K562 (cell line): ENCODE results near the gene KDM4C. TPM values are rescaled to one million over a fixed set of nuclear protein-coding genes. Genes with fewer than 3 reads are reported as not detected.

Experiments
- ATAC-seq: fragments of 200-7000 bp; cut with Tn5 transposase; 3 replicates; pipeline ENCODE4 v1.9.1; 2020; ENCODE audit warnings: moderate library complexity
- BruUV-seq: library from RNA; stranded (reverse); fragments of 400-500 nt; replicated peaks from 2 replicates; lab custom pipeline; 2021; lab: Mats Ljungman, UMichigan
- CTCF ChIA-PET: fragments of 300-600 bp; formaldehyde crosslinking; extraction: SDS; loops from one replicate; lab custom pipeline; 2021; ENCODE audit warnings: low intra/inter-chr PET ratio; lab: Yijun Ruan, JAX
- POLR2A ChIA-PET: fragments of 300-600, 350-650 bp; sonication (Branson Sonifier 250); formaldehyde crosslinking; extraction: SDS; loops from one replicate; lab custom pipeline; 2021; ENCODE audit warnings: antibody characterized with exemption, inconsistent platforms; lab: Yijun Ruan, JAX
- DNase-seq, 4 experiments: peaks; one replicate each; pipeline versions ENCODE4 v3.0.0 to v3.0.0-alpha.2; 2011 to 2018; ENCODE audit warnings: low spot score in 3 of 4, mixed read lengths in 3 of 4; ENCODE audit errors: extremely low read depth in 1 of 4
- FAIRE-seq: peaks from 2 replicates; lab custom pipeline; 2011; peaks lifted over from hg19 to GRCh38; lab: Jason Lieb, UNC
- H2AFZ ChIP-seq: 2 replicates; pipeline ENCODE4 v1.6.0; 2011; ENCODE audit warnings: low read depth, low read length, control low read depth, inconsistent platforms
- H3K27ac ChIP-seq: fragments of 200-600 bp; 3 replicates; pipeline ENCODE4 v1.8.0; 2011; ENCODE audit warnings: low read depth, mild to moderate bottlenecking, control low read depth, inconsistent platforms, low read length, moderate library complexity, mixed read lengths; ENCODE audit errors: extremely low read depth
- H3K27me3 ChIP-seq, 2 experiments: fragments of 300-600 bp in 1 of 2; 2 replicates in 1 of 2; 3 replicates in 1 of 2; pipeline versions ENCODE4 v1.6.0 to v1.8.0; 2011; ENCODE audit warnings: inconsistent platforms in 2 of 2, low read length in 2 of 2, mild to moderate bottlenecking in 1 of 2, mixed read lengths in 1 of 2, moderate library complexity in 1 of 2; ENCODE audit not compliant: control insufficient read depth in 2 of 2, insufficient read depth in 2 of 2
- H3K36me3 ChIP-seq: fragments of 300-600 bp; 3 replicates; pipeline ENCODE4 v1.8.0; 2011; ENCODE audit warnings: mild to moderate bottlenecking, low read length, inconsistent platforms; ENCODE audit not compliant: control insufficient read depth, insufficient read depth
- H3K4me1 ChIP-seq, 2 experiments: fragments of 200-600 bp in 1 of 2; replicated peaks in 1 of 2; 2 replicates in 1 of 2; 3 replicates in 1 of 2; pipeline versions ENCODE4 v1.5.1 to v1.8.0; 2011; ENCODE audit warnings: inconsistent platforms in 2 of 2, low read length in 2 of 2, mild to moderate bottlenecking in 1 of 2, mixed read lengths in 1 of 2, moderate library complexity in 1 of 2; ENCODE audit not compliant: control insufficient read depth in 2 of 2, insufficient read depth in 2 of 2
- H3K4me2 ChIP-seq: 2 replicates; pipeline ENCODE4 v1.6.1; 2011; ENCODE audit warnings: low read length, control low read depth, inconsistent platforms, mixed read lengths; ENCODE audit not compliant: insufficient read depth
- H3K4me3 ChIP-seq: fragments of 200-600 bp; sonication (generic), shearing (Covaris generic); 2 replicates; pipeline ENCODE4 v1.5.1; 2016; ENCODE audit warnings: control low read depth, inconsistent platforms
- H3K79me2 ChIP-seq: fragments of 200-600 bp; 3 replicates; pipeline ENCODE4 v1.8.0; 2011; ENCODE audit warnings: low read length, inconsistent platforms; ENCODE audit not compliant: control insufficient read depth, insufficient read depth
- H3K9ac ChIP-seq, 2 experiments: 2 replicates each; pipeline versions ENCODE4 v1.6.0 to v1.6.1; 2011; ENCODE audit warnings: low read depth in 2 of 2, low read length in 2 of 2, control low read depth in 1 of 2, inconsistent platforms in 1 of 2, mild to moderate bottlenecking in 1 of 2, mixed read lengths in 1 of 2; ENCODE audit not compliant: insufficient read depth in 1 of 2
- H3K9me1 ChIP-seq: one replicate; pipeline ENCODE4 v1.6.0; 2011; ENCODE audit warnings: inconsistent platforms, mild to moderate bottlenecking, low read length, moderate library complexity; ENCODE audit not compliant: control insufficient read depth, insufficient read depth
- H3K9me3 ChIP-seq: replicated peaks from 2 replicates; pipeline ENCODE4 v1.5.1; 2011; ENCODE audit warnings: low read depth, low read length, inconsistent platforms; ENCODE audit not compliant: control insufficient read depth, insufficient read depth
- H4K20me1 ChIP-seq: replicated peaks from 2 replicates; pipeline ENCODE4 v1.6.1; 2011; ENCODE audit warnings: low read length, inconsistent platforms, mixed read lengths; ENCODE audit not compliant: control insufficient read depth, insufficient read depth
- ETV1 ChIP-seq: fragments of 450-650 bp; conservative IDR thresholded peaks from 2 replicates; pipeline ENCODE4 v1.6.1; 2016; ENCODE audit warnings: missing genetic modification characterization, control low read depth, low read depth, missing compliant biosample characterization
- NEUROD1 ChIP-seq: fragments of 150-350 bp; IDR thresholded peaks from 2 replicates; pipeline ENCODE4 v1.6.1; 2014; ENCODE audit warnings: borderline replicate concordance, low read length, low read depth; ENCODE audit not compliant: partially characterized antibody
- RBM17 ChIP-seq: fragments of 200-400 bp; formaldehyde crosslinking; IDR thresholded peaks from 2 replicates; pipeline ENCODE4 v1.6.1; 2017; ENCODE audit warnings: low read depth, mild to moderate bottlenecking, low read length, borderline replicate concordance
- SMAD1 ChIP-seq: fragments of 150-350 bp; IDR thresholded peaks from 2 replicates; pipeline ENCODE4 v1.6.1; 2014; ENCODE audit warnings: low read length, low read depth; ENCODE audit not compliant: partially characterized antibody
- ZNF668 ChIP-seq: fragments of 250-450 bp; sonication (Bioruptor Pico); IDR thresholded peaks from 2 replicates; pipeline ENCODE4 v1.8.0; 2022; ENCODE audit warnings: mild to moderate bottlenecking, inconsistent platforms
- ZZZ3 ChIP-seq: fragments of 450-650 bp; IDR thresholded peaks from 2 replicates; pipeline ENCODE4 v1.6.1; 2016; ENCODE audit warnings: antibody characterized with exemption, mild to moderate bottlenecking, moderate library complexity
- WGBS: fragments of 100-300 bp; shearing (Covaris generic); methylation state at CpG from one replicate; pipeline ENCODE4 v1.1.6; 2016; ENCODE audit warnings: low coverage, mixed read lengths; ENCODE audit not compliant: insufficient coverage; ENCODE audit errors: missing lambda C conversion rate; 5-methylcytosine and 5-hydroxymethylcytosine counted together
- in situ Hi-C: fragments of 300-500 bp; cut with MboI; formaldehyde crosslinking; loops from 4 replicates; pipeline ENCODE4 v1.15.0; 2018; ENCODE audit warnings: inconsistent platforms, mixed read lengths
- intact Hi-C: fragments of 100-400 bp; cut with micrococcal nuclease; formaldehyde crosslinking; loops from 2 replicates; pipeline ENCODE4 v1.14.2; 2022
- polyA plus RNA-seq, 8 experiments: library from polyadenylated mRNA; depleted of rRNA in 4 of 8; stranded (reverse) in 5 of 8; unstranded in 3 of 8; fragments of >200 nt; fragmentation: Nextera tagmentation in 2 of 8; fragmentation: Illumina TruSeq in 1 of 8; extraction: Ambion mirVana in 2 of 8; extraction: Trizol in 1 of 8; gene quantifications; 2 replicates each; pipeline versions ENCODE4 v1.2.1 to v1.2.3, GENCODE V29; 2011 to 2014; ENCODE audit warnings: inconsistent platforms in 1 of 8, missing spikeins in 1 of 8
- total RNA-seq, 7 experiments: library from RNA; depleted of rRNA in 6 of 7; stranded (reverse); fragments of >200 nt in 6 of 7; fragmentation: Illumina TruSeq in 2 of 7; extraction: Trizol in 2 of 7; gene quantifications; 2 replicates each; pipeline versions ENCODE4 v1.2.1 to v1.2.3, GENCODE V29; 2011 to 2021; ENCODE audit warnings: low replicate concordance in 1 of 7
- TF ChIP-seq, protein P1 (sequence below): fragments of 450-650 bp; IDR thresholded peaks from 2 replicates; pipeline ENCODE4 v1.7.1; 2018; ENCODE audit warnings: mild to moderate bottlenecking, low read depth; ENCODE audit not compliant: partially characterized antibody
- TF ChIP-seq, protein P2 (sequence below), 3 experiments: IDR thresholded peaks in 2 of 3; conservative IDR thresholded peaks in 1 of 3; 2 replicates each; pipeline ENCODE4 v1.5.1; 2011 to 2012; ENCODE audit warnings: low read length in 3 of 3, mild to moderate bottlenecking in 3 of 3, control low read depth in 2 of 3, improper control_type of control experiment in 1 of 3, inconsistent platforms in 1 of 3, low read depth in 1 of 3, mixed read lengths in 1 of 3, moderate library complexity in 1 of 3; ENCODE audit not compliant: insufficient read depth in 2 of 3

The KDM4C gene
- total and polyA plus RNA-seq, 9 of the 15 experiments (the other 6 are each of a cell fraction or from before 2014, with no cell fraction given) = 5.4 to 17.0 (median 12.6) TPM

DNA sequence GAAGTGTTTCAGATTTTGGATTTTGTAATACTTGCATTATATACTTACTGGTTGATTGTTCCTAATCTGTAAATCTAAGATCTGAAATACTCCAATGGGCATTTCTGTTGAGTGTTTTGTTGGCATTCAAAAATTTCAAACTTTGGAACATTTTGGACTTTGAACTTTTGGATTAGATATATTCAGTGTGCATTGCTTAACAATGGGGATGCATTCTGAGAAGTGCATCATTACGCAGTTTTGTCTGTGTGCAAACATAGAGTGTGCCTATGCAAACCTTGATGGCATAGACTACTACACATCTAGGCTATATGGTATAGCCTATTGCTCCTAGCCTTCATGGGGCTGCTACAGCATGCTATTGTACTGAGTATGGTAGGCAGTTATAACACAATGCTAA lies 325.4 kb downstream of the KDM4C start (continued):
- TF ChIP-seq, protein P1, sequence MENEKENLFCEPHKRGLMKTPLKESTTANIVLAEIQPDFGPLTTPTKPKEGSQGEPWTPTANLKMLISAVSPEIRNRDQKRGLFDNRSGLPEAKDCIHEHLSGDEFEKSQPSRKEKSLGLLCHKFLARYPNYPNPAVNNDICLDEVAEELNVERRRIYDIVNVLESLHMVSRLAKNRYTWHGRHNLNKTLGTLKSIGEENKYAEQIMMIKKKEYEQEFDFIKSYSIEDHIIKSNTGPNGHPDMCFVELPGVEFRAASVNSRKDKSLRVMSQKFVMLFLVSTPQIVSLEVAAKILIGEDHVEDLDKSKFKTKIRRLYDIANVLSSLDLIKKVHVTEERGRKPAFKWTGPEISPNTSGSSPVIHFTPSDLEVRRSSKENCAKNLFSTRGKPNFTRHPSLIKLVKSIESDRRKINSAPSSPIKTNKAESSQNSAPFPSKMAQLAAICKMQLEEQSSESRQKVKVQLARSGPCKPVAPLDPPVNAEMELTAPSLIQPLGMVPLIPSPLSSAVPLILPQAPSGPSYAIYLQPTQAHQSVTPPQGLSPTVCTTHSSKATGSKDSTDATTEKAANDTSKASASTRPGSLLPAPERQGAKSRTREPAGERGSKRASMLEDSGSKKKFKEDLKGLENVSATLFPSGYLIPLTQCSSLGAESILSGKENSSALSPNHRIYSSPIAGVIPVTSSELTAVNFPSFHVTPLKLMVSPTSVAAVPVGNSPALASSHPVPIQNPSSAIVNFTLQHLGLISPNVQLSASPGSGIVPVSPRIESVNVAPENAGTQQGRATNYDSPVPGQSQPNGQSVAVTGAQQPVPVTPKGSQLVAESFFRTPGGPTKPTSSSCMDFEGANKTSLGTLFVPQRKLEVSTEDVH = no peak
- TF ChIP-seq ETV1 (tag) (no peak), RBM17 (no peak), ZZZ3 (no peak), ZNF668 (CRISPR knock-in tag) (no peak), NEUROD1 (no peak)

DNA sequence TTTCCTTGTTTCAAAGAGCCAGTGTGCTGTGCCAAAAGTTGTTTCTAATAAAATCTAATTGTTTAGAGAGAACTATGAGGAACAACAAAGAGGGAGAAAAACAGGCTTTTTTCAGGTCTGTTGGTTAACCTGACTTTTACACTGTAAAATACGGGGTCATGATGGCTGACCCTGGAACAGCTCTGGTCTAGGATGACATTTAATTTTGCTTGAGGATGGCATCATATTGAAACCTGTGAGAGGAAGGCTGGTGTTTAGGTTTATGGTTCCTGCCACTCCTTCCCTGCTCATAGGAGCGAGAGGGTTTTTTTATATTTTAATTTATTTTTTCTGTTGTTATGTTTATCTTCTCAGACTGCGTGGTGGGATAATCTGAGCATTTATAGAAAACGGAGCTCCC lies 327.6 kb downstream of the KDM4C start:
- no peak for ATAC-seq
- Histone ChIP-seq H3K27me3 (no peaks in the 10 kb centered on the region), H3K79me2 (no peaks in the 10 kb centered on the region), H2AFZ (no peak overlapping the region), H3K27ac (no peak overlapping the region), H3K36me3 (0 out of 3 replicates have a peak, but pooled peaks cover 3% of the 10 kb centered on the region), H3K4me1 (no peaks in the 10 kb centered on the region; a peak in 1 of 5 replicates), H3K9me1 (no peaks in the 10 kb centered on the region), H3K9ac (no peak overlapping the region), H3K4me2 (no peak overlapping the region), H3K4me3 (no peak overlapping the region), H3K9me3 (no peaks in the 10 kb centered on the region), H4K20me1 (no peaks in the 10 kb centered on the region)
- no peak for FAIRE-seq
- TF ChIP-seq, protein P2, sequence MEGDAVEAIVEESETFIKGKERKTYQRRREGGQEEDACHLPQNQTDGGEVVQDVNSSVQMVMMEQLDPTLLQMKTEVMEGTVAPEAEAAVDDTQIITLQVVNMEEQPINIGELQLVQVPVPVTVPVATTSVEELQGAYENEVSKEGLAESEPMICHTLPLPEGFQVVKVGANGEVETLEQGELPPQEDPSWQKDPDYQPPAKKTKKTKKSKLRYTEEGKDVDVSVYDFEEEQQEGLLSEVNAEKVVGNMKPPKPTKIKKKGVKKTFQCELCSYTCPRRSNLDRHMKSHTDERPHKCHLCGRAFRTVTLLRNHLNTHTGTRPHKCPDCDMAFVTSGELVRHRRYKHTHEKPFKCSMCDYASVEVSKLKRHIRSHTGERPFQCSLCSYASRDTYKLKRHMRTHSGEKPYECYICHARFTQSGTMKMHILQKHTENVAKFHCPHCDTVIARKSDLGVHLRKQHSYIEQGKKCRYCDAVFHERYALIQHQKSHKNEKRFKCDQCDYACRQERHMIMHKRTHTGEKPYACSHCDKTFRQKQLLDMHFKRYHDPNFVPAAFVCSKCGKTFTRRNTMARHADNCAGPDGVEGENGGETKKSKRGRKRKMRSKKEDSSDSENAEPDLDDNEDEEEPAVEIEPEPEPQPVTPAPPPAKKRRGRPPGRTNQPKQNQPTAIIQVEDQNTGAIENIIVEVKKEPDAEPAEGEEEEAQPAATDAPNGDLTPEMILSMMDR (IDR thresholded peaks at IDR 0.05 in 2 of 3, conservative IDR thresholded peaks at IDR 0.05 in 1 of 3; ENCODE audit: insufficient read depth in 2 of 3, low read depth in 1 of 3, low read length in 3 of 3) = no peak
- no peak for TF ChIP-seq SMAD1
- ChIA-PET CTCF (no interaction called here), POLR2A (no interaction called here)
- DNase-seq = no peak
- in situ Hi-C loops (no loop called here), intact Hi-C loops (no loop called here)
- BruUV-seq = no TSS peak
- 78% methylated on average over 4 of the region's 4 CpGs for WGBS
